ENCODE data around the gene ASTN2.

- TF ChIP-seq, protein P1, sequence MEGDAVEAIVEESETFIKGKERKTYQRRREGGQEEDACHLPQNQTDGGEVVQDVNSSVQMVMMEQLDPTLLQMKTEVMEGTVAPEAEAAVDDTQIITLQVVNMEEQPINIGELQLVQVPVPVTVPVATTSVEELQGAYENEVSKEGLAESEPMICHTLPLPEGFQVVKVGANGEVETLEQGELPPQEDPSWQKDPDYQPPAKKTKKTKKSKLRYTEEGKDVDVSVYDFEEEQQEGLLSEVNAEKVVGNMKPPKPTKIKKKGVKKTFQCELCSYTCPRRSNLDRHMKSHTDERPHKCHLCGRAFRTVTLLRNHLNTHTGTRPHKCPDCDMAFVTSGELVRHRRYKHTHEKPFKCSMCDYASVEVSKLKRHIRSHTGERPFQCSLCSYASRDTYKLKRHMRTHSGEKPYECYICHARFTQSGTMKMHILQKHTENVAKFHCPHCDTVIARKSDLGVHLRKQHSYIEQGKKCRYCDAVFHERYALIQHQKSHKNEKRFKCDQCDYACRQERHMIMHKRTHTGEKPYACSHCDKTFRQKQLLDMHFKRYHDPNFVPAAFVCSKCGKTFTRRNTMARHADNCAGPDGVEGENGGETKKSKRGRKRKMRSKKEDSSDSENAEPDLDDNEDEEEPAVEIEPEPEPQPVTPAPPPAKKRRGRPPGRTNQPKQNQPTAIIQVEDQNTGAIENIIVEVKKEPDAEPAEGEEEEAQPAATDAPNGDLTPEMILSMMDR (IDR thresholded peaks at IDR 0.05; ENCODE audit: insufficient read depth, low read depth, low read length): no peak
- no peak for TF ChIP-seq EZH2 (IDR thresholded peaks at IDR 0.05; ENCODE audit: insufficient read depth, low read length)
These were observed 1005.2 kb downstream of the ASTN2 start for GRCh38 chr9:116409638-116410037.
